Germinal center (tissue), 1 donor: ENCODE results near the gene ABCC4.
"Not testable (repeated sequence)": the region's sequence is repeated elsewhere in the genome, so short reads cannot be mapped to it uniquely, and the experiment has no call there.

Experiments
- DNase-seq: peaks from one replicate; pipeline ENCODE4 v3.0.0; 2012; ENCODE audit warnings: mixed read lengths, low spot score

Gene ABCC4

GRCh38 chr13:95193509-95194230 lies 107.6 kb downstream of the ABCC4 start:
- DNase-seq = no peak

GRCh38 chr13:95192998-95193397 lies 108.3 kb downstream of the ABCC4 start:
- no peak for DNase-seq

DNA sequence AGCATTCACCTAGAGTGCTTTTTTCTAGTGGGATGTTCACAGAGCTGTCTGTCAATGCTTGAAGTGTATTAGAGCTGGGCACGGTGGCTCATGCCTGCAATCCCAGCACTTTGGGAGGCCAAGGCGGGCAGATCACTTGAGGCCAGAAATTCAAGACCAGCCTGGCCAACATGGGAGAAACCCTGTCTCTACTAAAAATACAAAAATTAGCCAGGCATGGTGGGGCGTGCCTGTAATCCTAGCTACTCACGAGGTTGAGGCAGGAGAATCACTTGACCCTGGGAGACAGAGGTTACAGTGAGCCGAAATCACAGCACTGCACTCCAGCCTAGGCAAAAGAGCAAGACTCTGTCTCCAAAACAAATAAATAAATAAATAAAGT lies 108.7 kb downstream of the ABCC4 start:
- not testable (repeated sequence) for DNase-seq

- DNase-seq = peak; percentile 69
Measured at GRCh38 chr13:95191821-95192563, 109.3 kb downstream of the ABCC4 start.

DNA sequence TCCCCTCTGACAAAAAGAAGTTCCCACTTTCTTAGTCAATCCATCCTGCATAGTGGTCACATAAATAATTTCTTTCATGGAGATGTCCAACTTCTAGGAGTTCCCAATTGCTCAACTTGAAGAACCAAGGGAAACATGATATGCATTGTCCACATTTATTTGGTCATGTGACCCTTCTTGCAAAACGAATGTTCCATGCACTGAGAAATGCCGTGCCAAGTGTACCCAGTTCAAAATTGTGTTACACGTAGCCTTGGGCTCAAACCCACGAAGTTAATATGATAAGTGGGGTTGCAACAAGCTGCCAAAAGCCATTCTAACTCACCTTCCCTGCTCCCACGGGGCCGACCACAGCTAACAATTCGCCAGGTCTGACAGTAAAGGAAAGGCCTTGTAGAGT lies 113.1 kb downstream of the ABCC4 start:
- no peak for DNase-seq

DNA sequence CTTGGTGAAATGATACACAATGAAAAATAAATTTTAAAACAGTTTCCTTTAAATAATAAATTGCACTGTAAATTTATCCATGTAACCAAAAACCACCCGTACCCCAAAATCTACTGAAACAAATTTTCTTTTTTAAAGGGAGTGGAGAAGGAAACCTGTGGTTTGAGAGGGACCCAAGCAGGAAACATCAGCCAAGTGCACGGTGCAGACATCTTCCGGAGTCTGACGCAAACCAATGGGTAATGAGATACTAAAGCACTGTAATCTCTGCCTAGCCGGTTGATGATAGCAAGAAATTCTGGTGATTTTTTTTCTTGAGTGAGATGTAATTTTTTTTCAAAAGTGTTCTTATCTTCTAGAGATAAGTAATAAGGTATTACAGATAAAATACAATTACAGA lies 115.4 kb downstream of the ABCC4 start:
- DNase-seq = no peak

DNA sequence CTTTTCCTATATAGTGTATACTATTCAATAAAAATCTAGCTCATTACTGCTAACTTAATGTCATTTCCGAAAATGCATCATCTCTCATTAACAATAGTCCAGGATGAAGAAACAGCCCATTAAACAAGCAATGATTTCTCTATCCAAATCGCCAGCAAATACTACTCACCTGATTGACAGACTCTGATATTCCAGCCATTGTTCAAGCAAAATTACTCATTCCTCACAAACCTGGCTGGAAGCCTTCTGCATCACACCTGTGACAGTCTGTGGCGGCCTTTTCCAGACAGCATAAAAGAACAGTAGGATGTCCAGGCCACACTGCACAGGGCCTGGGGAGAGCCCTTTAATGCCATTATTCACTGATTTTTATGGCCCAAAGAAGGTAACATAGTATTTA lies 115.9 kb downstream of the ABCC4 start:
- no peak for DNase-seq

DNA sequence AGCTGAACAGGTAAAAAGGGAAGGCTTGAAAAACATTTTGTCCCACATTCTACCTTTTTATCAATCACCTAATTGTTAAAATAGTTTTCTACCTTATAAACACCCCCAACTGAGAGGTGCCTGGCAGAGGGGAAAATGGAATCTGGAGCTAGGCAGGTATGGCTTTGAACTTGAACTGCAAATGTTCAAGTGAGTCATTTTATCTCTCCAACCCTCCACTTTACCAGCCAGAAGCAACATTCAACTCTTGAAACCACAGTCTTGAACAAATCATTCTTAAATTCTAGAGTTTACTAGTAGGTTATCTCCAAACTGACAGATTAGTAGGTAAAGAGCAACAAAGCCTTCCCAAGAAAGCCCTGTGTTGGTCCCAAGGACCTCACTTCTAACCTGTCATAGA lies 116.9 kb downstream of the ABCC4 start:
- no peak for DNase-seq

GRCh38 chr13:95182570-95183265 lies 118.5 kb downstream of the ABCC4 start:
- DNase-seq = no peak

DNA sequence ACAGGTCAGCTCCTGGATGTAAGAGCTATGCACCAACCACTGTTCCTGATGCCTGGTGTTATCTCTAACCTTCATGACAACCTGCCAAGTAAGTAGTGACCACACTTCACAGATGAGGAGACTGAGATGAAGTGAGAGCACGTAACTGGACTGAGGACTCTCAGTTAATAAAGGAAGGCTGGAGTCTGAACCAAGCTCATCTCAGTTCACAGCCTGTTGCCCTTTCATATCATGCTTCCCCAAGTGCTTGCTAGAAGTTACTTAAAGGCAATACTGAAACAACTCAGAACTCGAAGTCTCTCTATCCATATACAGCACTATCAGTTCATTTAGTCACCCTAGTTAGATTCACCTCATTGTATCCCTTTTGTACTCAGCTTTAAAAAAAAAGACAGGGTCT lies 119.7 kb downstream of the ABCC4 start:
- no peak for DNase-seq

GRCh38 chr13:95180513-95181245 lies 120.6 kb downstream of the ABCC4 start:
- no peak for DNase-seq

GRCh38 chr13:95176611-95177259 lies 124.5 kb downstream of the ABCC4 start:
- DNase-seq = no peak

DNA sequence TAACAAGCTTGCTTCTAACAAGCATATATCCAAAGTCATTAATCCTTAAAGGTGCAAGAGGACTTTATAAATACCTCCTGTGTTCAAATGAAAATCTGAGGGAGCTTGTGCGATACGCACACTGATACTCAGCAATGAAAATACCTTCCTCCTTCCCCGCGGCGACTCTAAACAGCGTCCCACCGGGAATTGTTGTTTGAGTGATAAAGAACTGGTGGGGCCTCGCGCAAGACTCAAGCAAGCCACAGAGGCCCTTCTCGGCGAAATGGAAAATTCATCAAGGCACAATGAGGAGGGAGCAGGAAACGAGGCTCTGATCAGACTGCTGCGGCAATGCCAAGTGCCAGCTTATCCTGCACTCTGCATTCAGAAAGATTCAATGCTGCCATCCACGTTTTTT lies 126.7 kb downstream of the ABCC4 start:
- DNase-seq = no peak

GRCh38 chr13:95168191-95168590 lies 133.1 kb downstream of the ABCC4 start:
- DNase-seq = no peak

DNA sequence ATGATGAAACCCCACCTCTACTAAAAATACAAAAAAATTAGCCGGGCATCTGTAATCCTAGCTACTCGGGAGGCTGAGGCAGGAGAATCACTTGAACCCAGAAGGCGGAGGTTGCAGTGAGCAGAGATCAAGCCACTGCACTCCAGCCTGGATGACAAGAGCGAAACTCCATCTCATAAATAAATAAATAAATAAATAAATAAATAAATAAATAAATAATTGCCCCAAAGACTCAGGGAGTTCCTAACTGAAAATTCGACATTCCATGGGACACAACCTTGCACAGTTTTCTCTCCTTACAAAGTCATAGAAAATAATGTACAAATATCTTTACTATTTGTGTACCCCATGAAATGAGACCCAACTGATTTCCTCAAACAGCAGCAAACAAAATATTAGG lies 134.2 kb downstream of the ABCC4 start:
- not testable (repeated sequence) for DNase-seq

DNA sequence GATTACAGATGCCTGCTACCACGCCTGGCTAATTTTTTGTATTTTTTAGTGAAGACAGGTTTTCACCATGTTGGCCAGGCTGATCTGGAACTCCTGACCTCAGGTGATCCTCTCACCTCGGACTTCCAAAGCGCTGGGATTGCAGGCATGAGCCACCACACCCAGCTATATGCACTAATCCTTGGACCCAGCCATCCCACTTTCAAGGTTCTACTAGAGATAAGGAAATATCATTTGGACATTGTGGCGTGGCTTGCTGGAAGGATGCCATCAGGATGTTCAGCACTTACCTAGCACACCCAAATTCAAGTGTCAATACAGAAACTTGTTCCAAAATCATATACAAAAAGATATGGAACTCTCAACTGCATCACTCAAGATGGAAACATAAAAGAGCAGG lies 136.4 kb downstream of the ABCC4 start:
- DNase-seq = no peak

DNA sequence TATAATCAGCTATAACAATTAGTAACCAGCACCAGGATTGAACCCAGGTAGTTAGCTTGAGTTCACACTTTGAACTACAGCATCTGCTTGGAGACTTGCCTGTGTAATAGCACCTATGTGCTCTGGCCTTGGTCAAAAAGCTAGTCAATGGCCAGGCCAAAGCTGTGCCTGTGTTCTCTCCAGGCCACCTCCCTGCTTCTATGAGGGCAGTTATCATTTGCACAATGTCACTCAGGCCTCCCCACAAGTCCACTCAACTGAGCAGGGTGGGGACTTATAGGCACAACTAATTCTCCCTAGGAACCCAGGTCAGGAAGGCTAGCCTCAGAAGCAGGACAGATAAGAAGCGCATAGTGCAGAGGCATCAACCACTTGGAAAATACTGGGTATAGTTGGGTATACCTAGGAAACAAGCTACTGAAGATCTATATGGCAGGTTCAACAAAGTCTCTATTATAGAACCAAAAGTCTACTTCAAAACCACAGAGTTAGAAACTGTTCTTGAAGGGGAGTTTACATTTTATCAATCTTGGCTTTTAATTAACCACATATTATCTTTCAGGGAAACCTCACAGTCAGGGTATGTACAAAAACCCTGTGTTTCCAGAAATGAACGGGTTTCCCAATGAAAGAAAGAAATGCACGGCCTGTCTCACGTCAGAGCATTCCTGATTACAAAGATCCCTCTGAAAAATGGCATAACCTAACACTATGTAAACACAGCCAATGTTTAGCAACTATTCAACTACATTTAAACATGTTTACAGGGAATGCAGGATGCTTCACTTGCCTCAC lies 140.9 kb downstream of the ABCC4 start:
- no peak for DNase-seq

DNA sequence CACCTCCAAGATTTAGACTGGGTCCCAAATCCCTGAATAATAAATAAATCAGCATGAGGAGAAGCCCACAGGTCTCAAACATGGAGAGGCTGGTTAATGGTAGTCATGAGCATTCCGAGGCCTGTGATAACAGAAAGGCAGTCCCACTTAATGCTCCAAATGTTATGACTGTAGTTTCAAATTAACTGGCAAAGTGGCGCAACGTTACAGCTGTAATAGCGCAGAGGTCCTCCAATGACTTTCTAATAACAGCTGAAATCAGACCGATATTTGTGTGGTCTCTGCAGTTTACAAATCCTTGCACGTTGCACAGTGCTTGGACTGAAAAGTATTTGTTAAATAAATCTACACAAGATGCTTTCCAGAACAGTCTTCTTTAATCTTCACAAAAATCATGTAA lies 141.8 kb downstream of the ABCC4 start:
- no peak for DNase-seq

GRCh38 chr13:95156208-95156607 lies 145.0 kb downstream of the ABCC4 start:
- DNase-seq = no peak

GRCh38 chr13:95155504-95155903 lies 145.7 kb downstream of the ABCC4 start:
- DNase-seq = no peak

DNA sequence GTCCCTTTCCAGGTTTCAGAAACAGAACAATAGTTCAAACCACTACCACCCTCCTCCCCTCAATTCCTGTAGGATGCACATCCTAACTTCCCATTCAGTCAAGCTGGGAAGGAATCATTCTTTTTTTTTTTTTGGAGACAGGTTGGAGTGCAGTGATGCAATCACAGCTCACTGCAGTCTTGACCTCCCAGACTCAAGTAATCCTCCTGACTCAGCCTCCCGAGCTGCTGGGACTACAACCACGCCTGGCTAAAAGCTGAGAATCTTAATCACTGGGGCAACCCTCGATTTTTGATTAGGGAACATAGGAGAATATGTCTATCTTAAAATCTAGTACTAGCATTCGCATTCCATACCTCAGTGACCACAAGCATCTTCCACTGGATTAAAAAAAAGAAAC lies 146.2 kb downstream of the ABCC4 start:
- DNase-seq = no peak
